ENCODE data around the gene FAM111B. TPM values are rescaled to one million over a fixed set of nuclear protein-coding genes. Genes with fewer than 3 reads are reported as not detected.

Gene FAM111B
- total and polyA plus RNA-seq, 2 of the 4 experiments (the other 2 are of a cell fraction): 3.2 to 9.3 TPM

GRCh38 chr11:59069087-59069486 lies 38.0 kb upstream of the FAM111B start:
- no CpG with 5 or more reads among the region's 1 CpG for WGBS, 2 experiments (ENCODE audit: extremely low coverage in 2 of 2, insufficient read length in 1 of 2)
- H3K18ac ChIP-seq (ENCODE audit: low read depth, low read length): no peak overlapping the region
- H3K56ac ChIP-seq (ENCODE audit: extremely low read depth, insufficient read depth, low read length): no peak overlapping the region
- no peak overlapping the region for H4K8ac ChIP-seq (ENCODE audit: low read depth in 2 of 2, low read length in 2 of 2)
- no peak overlapping the region for H3K23ac ChIP-seq (ENCODE audit: low read depth, low read length)
- no peak overlapping the region for H3K14ac ChIP-seq (replicated peaks; ENCODE audit: low read depth, low read length)
- H3K9me1 ChIP-seq (ENCODE audit: insufficient read depth, low read length): no peaks in the 10 kb centered on the region
- no peak overlapping the region for H2BK120ac ChIP-seq (ENCODE audit: low read depth, low read length)
- H4K20me1 ChIP-seq (ENCODE audit: insufficient read depth, low read length): no peaks in the 10 kb centered on the region
- H2AFZ ChIP-seq (replicated peaks; ENCODE audit: low read length, poor library complexity): no peak overlapping the region
- H3K79me1 ChIP-seq (ENCODE audit: low read depth in 1 of 2, low read length in 2 of 2): no peaks in the 10 kb centered on the region
- no peak overlapping the region for H4K91ac ChIP-seq (ENCODE audit: insufficient read depth, low read depth, low read length)
- H3K27me3 ChIP-seq (ENCODE audit: control insufficient read depth, insufficient read depth, low read length): peaks cover 10% of the 10 kb centered on the region
- no peaks in the 10 kb centered on the region for H3K9me3 ChIP-seq (ENCODE audit: control insufficient read depth, insufficient read depth, low read length)
- no peak for ATAC-seq (ENCODE audit: low read depth)
- in situ Hi-C loops (cut with MboI; ENCODE audit: low sequenced_read_pairs): no loop called here
- no peak overlapping the region for H3K27ac ChIP-seq (ENCODE audit: insufficient read depth, low read length)
- no peaks in the 10 kb centered on the region for H3K4me1 ChIP-seq (ENCODE audit: control insufficient read depth, insufficient read depth, low read length)
- intact Hi-C loops (cut with micrococcal nuclease): no loop called here
- no peak overlapping the region for H2BK5ac ChIP-seq (ENCODE audit: low read depth, low read length, poor library complexity, severe bottlenecking)
- dilution Hi-C loops (cut with HindIII; ENCODE audit: low sequenced_read_pairs, unreplicated experiment): no loop called here
- H2AK9ac ChIP-seq (replicated peaks; ENCODE audit: low read depth, low read length, poor library complexity): no peak overlapping the region
- no peak overlapping the region for H3K9ac ChIP-seq (ENCODE audit: low read depth, low read length)
- no peak overlapping the region for H3K4me2 ChIP-seq (ENCODE audit: low read depth, low read length)
- CTCF ChIA-PET: no interaction called here
- no peak overlapping the region for H2AK5ac ChIP-seq (ENCODE audit: low read depth, low read length)
- H2BK15ac ChIP-seq (ENCODE audit: low read depth, low read length): no peak overlapping the region
- TF ChIP-seq, protein P1, sequence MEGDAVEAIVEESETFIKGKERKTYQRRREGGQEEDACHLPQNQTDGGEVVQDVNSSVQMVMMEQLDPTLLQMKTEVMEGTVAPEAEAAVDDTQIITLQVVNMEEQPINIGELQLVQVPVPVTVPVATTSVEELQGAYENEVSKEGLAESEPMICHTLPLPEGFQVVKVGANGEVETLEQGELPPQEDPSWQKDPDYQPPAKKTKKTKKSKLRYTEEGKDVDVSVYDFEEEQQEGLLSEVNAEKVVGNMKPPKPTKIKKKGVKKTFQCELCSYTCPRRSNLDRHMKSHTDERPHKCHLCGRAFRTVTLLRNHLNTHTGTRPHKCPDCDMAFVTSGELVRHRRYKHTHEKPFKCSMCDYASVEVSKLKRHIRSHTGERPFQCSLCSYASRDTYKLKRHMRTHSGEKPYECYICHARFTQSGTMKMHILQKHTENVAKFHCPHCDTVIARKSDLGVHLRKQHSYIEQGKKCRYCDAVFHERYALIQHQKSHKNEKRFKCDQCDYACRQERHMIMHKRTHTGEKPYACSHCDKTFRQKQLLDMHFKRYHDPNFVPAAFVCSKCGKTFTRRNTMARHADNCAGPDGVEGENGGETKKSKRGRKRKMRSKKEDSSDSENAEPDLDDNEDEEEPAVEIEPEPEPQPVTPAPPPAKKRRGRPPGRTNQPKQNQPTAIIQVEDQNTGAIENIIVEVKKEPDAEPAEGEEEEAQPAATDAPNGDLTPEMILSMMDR (conservative IDR thresholded peaks at IDR 0.05; ENCODE audit: low read depth, low read length): no peak
- no peak for TF ChIP-seq RAD21 (IDR thresholded peaks at IDR 0.05; ENCODE audit: low read length)
- POLR2A ChIA-PET (ENCODE audit: unreplicated experiment): no interaction called here
- H3K4ac ChIP-seq (ENCODE audit: low read depth, low read length): no peak overlapping the region
- H2BK20ac ChIP-seq (ENCODE audit: low read depth, low read length): no peak overlapping the region
- BruUV-seq (replicated peaks): no TSS peak
- peak; percentile 5 for DNase-seq
- H3K36me3 ChIP-seq (ENCODE audit: control insufficient read depth, insufficient read depth, low read length): no peaks in the 10 kb centered on the region
- H4K5ac ChIP-seq (ENCODE audit: low read depth, low read length): no peak overlapping the region
- no peak overlapping the region for H3K4me3 ChIP-seq (ENCODE audit: insufficient read depth, low read depth, low read length)
